HepG2 (cell line): ENCODE measurements around the gene TADA3. TPM values are rescaled to one million over a fixed set of nuclear protein-coding genes. Genes with fewer than 3 reads are reported as not detected.

Experiments used
- CCAR2 ChIP-seq: fragments of 200-400 bp; formaldehyde crosslinking; optimal IDR thresholded peaks from 2 replicates; pipeline ENCODE3; 2018; ENCODE audit warnings: low read depth, mild to moderate bottlenecking, low read length, moderate library complexity
- FOXP1 ChIP-seq, 2 experiments: fragments of 450-650 bp in 1 of 2; IDR thresholded peaks; 2 replicates each; pipeline ENCODE4 v1.6.1; 2017 to 2018; ENCODE audit warnings: antibody characterized with exemption in 1 of 2
- GRHL1 ChIP-seq: sonication (generic); formaldehyde crosslinking; conservative IDR thresholded peaks from 2 replicates; pipeline ENCODE4 v1.8.0; 2022; ENCODE audit warnings: missing genetic modification reagents
- MXD3 ChIP-seq: IDR thresholded peaks from 2 replicates; pipeline ENCODE4 v1.6.1; 2016; ENCODE audit warnings: mild to moderate bottlenecking, missing biosample characterization, missing genetic modification reagents
- NFYB ChIP-seq: sonication (generic); formaldehyde crosslinking; IDR thresholded peaks from 2 replicates; pipeline ENCODE4 v1.4.0; 2020; ENCODE audit warnings: missing genetic modification reagents
- PLSCR1 ChIP-seq: sonication (generic); formaldehyde crosslinking; IDR thresholded peaks from 2 replicates; pipeline ENCODE4 v1.5.0; 2020; ENCODE audit warnings: missing genetic modification reagents, mild to moderate bottlenecking, borderline replicate concordance
- SMARCC2 ChIP-seq: fragments of 450-650 bp; IDR thresholded peaks from 2 replicates; pipeline ENCODE4 v1.6.1; 2017; ENCODE audit warnings: antibody characterized with exemption, mild to moderate bottlenecking
- SOX5 ChIP-seq: IDR thresholded peaks from 2 replicates; pipeline ENCODE4 v1.6.1; 2016; ENCODE audit warnings: borderline replicate concordance
- STAT5B ChIP-seq: sonication (generic); formaldehyde crosslinking; IDR thresholded peaks from 2 replicates; pipeline ENCODE4 v1.4.0; 2020; ENCODE audit warnings: missing genetic modification reagents
- ZEB1 ChIP-seq: IDR thresholded peaks from 2 replicates; pipeline ENCODE4 v1.6.1; 2012; ENCODE audit warnings: mild to moderate bottlenecking, low read depth, inconsistent platforms; ENCODE audit not compliant: insufficient replicate concordance
- ZNF17 ChIP-seq: sonication (generic); formaldehyde crosslinking; IDR thresholded peaks from 2 replicates; pipeline ENCODE4 v1.5.0; 2020; ENCODE audit warnings: mild to moderate bottlenecking, missing genetic modification reagents
- ZNF704 ChIP-seq: sonication (generic); formaldehyde crosslinking; IDR thresholded peaks from 2 replicates; pipeline ENCODE4 v1.8.1; 2023; ENCODE audit warnings: mild to moderate bottlenecking, inconsistent platforms, moderate library complexity, missing genetic modification reagents, borderline replicate concordance
- polyA plus RNA-seq, 8 experiments: library from polyadenylated mRNA; depleted of rRNA in 3 of 8; stranded (reverse) in 7 of 8; unstranded in 1 of 8; fragments of >200 nt; fragmentation: Illumina TruSeq in 4 of 8; extraction: Trizol in 4 of 8; gene quantifications; 2 replicates each; pipeline versions ENCODE4 v1.2.1 to v1.2.3, GENCODE V29; 2011 to 2016; ENCODE audit warnings: low read depth in 4 of 8, missing spikeins in 1 of 8, mixed read lengths in 1 of 8; ENCODE audit not compliant: insufficient read depth in 1 of 8
- total RNA-seq, 5 experiments: library from RNA; depleted of rRNA; stranded (reverse); fragments of >200 nt; fragmentation: Illumina TruSeq; extraction: Trizol; gene quantifications; 2 replicates each; pipeline ENCODE4 v1.2.3, GENCODE V29; 2016; ENCODE audit warnings: low read depth in 1 of 5
- TF ChIP-seq, protein P1 (sequence below): sonication (generic); formaldehyde crosslinking; IDR thresholded peaks from 2 replicates; pipeline ENCODE4 v1.4.0; 2020; ENCODE audit warnings: missing genetic modification reagents, borderline replicate concordance
- TF ChIP-seq, protein P2 (sequence below): sonication (generic); formaldehyde crosslinking; IDR thresholded peaks from 2 replicates; pipeline ENCODE4 v1.4.0; 2020; ENCODE audit warnings: low read depth, missing genetic modification reagents

The TADA3 gene
- total and polyA plus RNA-seq, 2 of the 13 experiments (the other 11 are each of a cell fraction or from before 2014, with no cell fraction given) = 32.1 to 37.1 TPM

GRCh38 chr3:9769426-9770275, 22.6 kb downstream of the TADA3 start, which contains the start of gene CAMK1 (continued):
- TF ChIP-seq GRHL1 (CRISPR knock-in tag) = no peak
- TF ChIP-seq ZNF17 (CRISPR knock-in tag) = no peak
- TF ChIP-seq PLSCR1 = no peak
- TF ChIP-seq, protein P1, sequence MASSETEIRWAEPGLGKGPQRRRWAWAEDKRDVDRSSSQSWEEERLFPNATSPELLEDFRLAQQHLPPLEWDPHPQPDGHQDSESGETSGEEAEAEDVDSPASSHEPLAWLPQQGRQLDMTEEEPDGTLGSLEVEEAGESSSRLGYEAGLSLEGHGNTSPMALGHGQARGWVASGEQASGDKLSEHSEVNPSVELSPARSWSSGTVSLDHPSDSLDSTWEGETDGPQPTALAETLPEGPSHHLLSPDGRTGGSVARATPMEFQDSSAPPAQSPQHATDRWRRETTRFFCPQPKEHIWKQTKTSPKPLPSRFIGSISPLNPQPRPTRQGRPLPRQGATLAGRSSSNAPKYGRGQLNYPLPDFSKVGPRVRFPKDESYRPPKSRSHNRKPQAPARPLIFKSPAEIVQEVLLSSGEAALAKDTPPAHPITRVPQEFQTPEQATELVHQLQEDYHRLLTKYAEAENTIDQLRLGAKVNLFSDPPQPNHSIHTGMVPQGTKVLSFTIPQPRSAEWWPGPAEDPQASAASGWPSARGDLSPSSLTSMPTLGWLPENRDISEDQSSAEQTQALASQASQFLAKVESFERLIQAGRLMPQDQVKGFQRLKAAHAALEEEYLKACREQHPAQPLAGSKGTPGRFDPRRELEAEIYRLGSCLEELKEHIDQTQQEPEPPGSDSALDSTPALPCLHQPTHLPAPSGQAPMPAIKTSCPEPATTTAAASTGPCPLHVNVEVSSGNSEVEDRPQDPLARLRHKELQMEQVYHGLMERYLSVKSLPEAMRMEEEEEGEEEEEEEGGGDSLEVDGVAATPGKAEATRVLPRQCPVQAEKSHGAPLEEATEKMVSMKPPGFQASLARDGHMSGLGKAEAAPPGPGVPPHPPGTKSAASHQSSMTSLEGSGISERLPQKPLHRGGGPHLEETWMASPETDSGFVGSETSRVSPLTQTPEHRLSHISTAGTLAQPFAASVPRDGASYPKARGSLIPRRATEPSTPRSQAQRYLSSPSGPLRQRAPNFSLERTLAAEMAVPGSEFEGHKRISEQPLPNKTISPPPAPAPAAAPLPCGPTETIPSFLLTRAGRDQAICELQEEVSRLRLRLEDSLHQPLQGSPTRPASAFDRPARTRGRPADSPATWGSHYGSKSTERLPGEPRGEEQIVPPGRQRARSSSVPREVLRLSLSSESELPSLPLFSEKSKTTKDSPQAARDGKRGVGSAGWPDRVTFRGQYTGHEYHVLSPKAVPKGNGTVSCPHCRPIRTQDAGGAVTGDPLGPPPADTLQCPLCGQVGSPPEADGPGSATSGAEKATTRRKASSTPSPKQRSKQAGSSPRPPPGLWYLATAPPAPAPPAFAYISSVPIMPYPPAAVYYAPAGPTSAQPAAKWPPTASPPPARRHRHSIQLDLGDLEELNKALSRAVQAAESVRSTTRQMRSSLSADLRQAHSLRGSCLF = no peak
- no peak for TF ChIP-seq ZEB1
- no peak for TF ChIP-seq MXD3 (CRISPR knock-in tag)
- TF ChIP-seq STAT5B (CRISPR knock-in tag) = 0 out of 2 replicates have a peak, but pooled peaks have one; percentile 39
- no peak for TF ChIP-seq SMARCC2
- no peak for TF ChIP-seq CCAR2
- TF ChIP-seq FOXP1 (IDR thresholded peaks at IDR 0.05) = no peak
- TF ChIP-seq FOXP1 (CRISPR knock-in tag; IDR thresholded peaks at IDR 0.05) = no peak
- no peak for TF ChIP-seq SOX5 (CRISPR knock-in tag)
- TF ChIP-seq, protein P2, sequence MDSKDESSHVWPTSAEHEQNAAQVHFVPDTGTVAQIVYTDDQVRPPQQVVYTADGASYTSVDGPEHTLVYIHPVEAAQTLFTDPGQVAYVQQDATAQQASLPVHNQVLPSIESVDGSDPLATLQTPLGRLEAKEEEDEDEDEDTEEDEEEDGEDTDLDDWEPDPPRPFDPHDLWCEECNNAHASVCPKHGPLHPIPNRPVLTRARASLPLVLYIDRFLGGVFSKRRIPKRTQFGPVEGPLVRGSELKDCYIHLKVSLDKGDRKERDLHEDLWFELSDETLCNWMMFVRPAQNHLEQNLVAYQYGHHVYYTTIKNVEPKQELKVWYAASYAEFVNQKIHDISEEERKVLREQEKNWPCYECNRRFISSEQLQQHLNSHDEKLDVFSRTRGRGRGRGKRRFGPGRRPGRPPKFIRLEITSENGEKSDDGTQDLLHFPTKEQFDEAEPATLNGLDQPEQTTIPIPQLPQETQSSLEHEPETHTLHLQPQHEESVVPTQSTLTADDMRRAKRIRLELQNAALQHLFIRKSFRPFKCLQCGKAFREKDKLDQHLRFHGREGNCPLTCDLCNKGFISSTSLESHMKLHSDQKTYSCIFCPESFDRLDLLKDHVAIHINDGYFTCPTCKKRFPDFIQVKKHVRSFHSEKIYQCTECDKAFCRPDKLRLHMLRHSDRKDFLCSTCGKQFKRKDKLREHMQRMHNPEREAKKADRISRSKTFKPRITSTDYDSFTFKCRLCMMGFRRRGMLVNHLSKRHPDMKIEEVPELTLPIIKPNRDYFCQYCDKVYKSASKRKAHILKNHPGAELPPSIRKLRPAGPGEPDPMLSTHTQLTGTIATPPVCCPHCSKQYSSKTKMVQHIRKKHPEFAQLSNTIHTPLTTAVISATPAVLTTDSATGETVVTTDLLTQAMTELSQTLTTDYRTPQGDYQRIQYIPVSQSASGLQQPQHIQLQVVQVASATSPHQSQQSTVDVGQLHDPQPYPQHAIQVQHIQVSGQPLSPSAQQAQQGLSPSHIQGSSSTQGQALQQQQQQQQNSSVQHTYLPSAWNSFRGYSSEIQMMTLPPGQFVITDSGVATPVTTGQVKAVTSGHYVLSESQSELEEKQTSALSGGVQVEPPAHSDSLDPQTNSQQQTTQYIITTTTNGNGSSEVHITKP = no peak
- TF ChIP-seq NFYB (CRISPR knock-in tag) = no peak
- TF ChIP-seq ZNF704 = no peak
